Daoy (cell line): ENCODE measurements around the gene MMD2. TPM values are rescaled to one million over a fixed set of nuclear protein-coding genes. Genes with fewer than 3 reads are reported as not detected.

Experiments used
- DNase-seq: peaks from one replicate; pipeline ENCODE4 v3.0.0-alpha.2; 2015; ENCODE audit warnings: low read depth
- total RNA-seq: library from RNA; depleted of rRNA; stranded (reverse); fragments of >200 nt; shearing (Covaris generic); gene quantifications from 2 replicates; pipeline ENCODE4 v1.2.3, GENCODE V29; 2014; rRNA removed

The MMD2 gene
- total RNA-seq, 1 experiment from 2014 or later, result not detected

- peak; percentile 78 for DNase-seq
Observed at GRCh38 chr7:4871056-4871680, 87.8 kb downstream of the MMD2 start.

GRCh38 chr7:4868493-4868892 is 90.5 kb downstream of the MMD2 start:
- DNase-seq, result no peak

DNA sequence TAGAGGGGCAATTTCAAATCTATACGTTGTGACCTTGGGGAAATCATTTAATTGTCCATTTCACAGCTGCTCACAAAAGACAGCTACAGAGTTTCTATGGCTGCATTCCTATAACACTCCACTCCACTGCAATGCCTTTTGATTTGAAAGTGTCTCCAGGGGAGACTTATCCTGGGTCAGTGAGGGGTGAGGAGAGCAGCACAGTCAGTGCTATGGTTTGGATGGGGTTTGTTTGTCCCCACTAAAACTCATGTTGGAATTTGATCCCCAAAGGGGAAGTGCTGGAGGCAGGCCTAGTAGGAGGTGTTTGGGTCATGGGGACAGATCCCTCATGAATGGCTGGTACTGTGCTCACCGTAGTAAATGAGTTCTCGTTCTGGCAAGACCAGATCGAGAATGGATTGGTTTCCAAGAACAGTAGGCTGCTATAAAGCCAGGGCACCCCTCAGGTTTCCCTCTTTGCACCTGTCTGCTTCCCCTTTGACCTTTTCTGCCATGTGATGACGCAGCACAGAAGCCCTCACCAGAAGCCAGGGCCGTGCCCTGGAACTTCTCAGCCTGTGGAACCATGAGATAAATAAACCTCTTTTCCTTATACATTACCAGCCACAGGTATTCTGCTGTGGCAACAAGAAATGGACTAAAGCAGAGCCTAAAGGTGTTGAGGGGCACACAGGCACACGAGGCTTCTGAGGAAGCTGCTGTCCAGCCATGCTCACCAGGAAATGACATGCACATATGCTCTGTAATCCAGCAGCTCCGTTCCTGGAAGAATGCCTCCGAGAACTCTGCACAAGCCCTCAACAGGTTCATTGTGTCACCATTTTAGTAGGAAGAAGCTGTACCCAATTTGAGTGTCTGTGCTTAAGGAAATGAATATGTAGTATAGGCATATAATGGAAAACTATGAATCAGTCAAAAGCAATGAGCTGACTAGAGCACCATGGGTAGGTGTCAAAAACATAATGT is 92.2 kb downstream of the MMD2 start:
- DNase-seq, result no peak

DNA sequence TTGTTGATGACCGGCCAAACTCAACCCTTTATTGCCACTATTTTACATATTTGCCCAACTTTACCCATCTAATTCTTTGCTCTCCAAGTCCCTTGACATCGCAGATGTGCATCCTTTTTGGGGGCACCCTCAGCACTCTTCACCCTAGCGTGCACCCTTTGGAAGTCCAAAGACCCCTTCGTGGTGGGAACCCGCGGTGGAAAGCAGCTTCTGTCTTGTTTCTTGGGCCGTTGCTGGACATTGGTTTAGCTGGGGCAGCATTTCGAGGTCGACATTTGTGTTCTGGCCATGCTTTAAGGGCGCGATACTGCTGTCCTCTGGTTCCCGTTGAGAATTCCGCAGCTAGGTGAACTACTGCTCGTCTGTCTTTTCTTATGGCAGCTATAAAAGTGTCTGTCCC is 96.8 kb downstream of the MMD2 start:
- DNase-seq, result no peak

- no peak for DNase-seq
Observed at GRCh38 chr7:4861673-4862072, 97.3 kb downstream of the MMD2 start, which contains the start of gene PAPOLB. Gene PAPOLB (minus strand): TSS chr7:4862030. CDS start chr7:4861810, 220 bp downstream.

DNA sequence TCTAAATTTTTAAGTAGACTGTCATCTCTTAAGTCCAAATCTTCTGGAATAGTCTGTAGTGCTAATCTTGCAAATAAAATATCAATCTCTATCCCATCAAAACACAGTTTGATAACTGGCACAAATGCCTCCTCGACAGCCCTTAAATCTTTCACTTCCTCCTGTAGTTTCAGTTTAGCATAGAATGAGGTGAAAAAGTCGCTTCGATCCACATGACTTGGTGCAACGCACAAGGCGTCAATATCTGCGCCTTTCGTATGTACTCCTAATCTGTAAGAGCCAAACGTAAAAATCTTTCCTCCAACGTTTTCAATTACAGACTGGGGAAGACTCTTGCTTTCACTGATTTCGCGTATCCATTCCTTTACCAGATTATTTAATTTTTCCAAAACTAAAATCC is 97.8 kb downstream of the MMD2 start:
- DNase-seq, result no peak

GRCh38 chr7:4857189-4857588 is 101.8 kb downstream of the MMD2 start:
- DNase-seq, result no peak

GRCh38 chr7:4856336-4857057 is 102.5 kb downstream of the MMD2 start:
- no peak for DNase-seq

Other genes with a start within 250 kb of the MMD2 start
- gene AP5Z1, start 183.6 kb downstream of the MMD2 start, total RNA-seq, result 37.2 and 40.0 TPM in 2 replicates
- gene PAPOLB, start 97.2 kb downstream of the MMD2 start, total RNA-seq, result not detected in 2 replicates
- 0.40 and 3.4 TPM in 2 replicates for gene RADIL, start 75.5 kb downstream of the MMD2 start, total RNA-seq
- 8.0 and 9.7 TPM in 2 replicates for gene RBAK, start 86.7 kb upstream of the MMD2 start, total RNA-seq
- 43.2 and 49.4 TPM in 2 replicates for gene WIPI2, start 231.0 kb upstream of the MMD2 start, total RNA-seq